H1 (cell line): ENCODE measurements around the gene SF3B1. TPM values are rescaled to one million over a fixed set of nuclear protein-coding genes. Genes with fewer than 3 reads are reported as not detected.
A peak's percentile ranks its signal among the peaks of the same experiment; 100 is the strongest.

Experiments used
- ASH2L ChIP-seq: fragments of 200-600, 300-600 bp; sonication (generic); IDR thresholded peaks from one replicate; pipeline ENCODE4 v1.7.1; 2017; ENCODE audit warnings: low read length
- BRCA1 ChIP-seq: IDR thresholded peaks from 2 replicates; pipeline ENCODE4 v1.6.1; 2012; ENCODE audit warnings: low read depth, low read length, improper control_type of control experiment
- CHD2 ChIP-seq: IDR thresholded peaks from 2 replicates; pipeline ENCODE4 v1.6.1; 2012; ENCODE audit warnings: low read length, improper control_type of control experiment
- EZH2 ChIP-seq: fragments of 200-600 bp; sonication (generic); IDR thresholded peaks from 2 replicates; pipeline ENCODE4 v1.7.1; 2012; ENCODE audit warnings: low read depth, mild to moderate bottlenecking, moderate library complexity, low read length, inconsistent platforms; ENCODE audit not compliant: severe bottlenecking
- GTF2F1 ChIP-seq: IDR thresholded peaks from 2 replicates; pipeline ENCODE4 v1.6.1; 2012; ENCODE audit warnings: low read depth, low read length, improper control_type of control experiment, borderline replicate concordance
- HDAC2 ChIP-seq, 2 experiments: fragments of 300-600 bp in 1 of 2; sonication (generic) in 1 of 2; IDR thresholded peaks; 2 replicates each; pipeline ENCODE4 v1.6.1; 2011 to 2012; ENCODE audit warnings: low read depth in 2 of 2, low read length in 2 of 2, mild to moderate bottlenecking in 2 of 2, moderate library complexity in 2 of 2, borderline replicate concordance in 1 of 2, inconsistent platforms in 1 of 2
- JUND ChIP-seq: IDR thresholded peaks from 2 replicates; pipeline ENCODE4 v1.6.1; 2011; ENCODE audit warnings: mild to moderate bottlenecking, improper control_type of control experiment, low read length
- PHF8 ChIP-seq: fragments of 200-600 bp; sonication (generic); conservative IDR thresholded peaks from 2 replicates; pipeline ENCODE4 v1.7.1; 2012; ENCODE audit warnings: low read depth, mild to moderate bottlenecking, inconsistent platforms, low read length, moderate library complexity
- POU5F1 ChIP-seq: IDR thresholded peaks from 2 replicates; pipeline ENCODE4 v1.6.1; 2011; ENCODE audit warnings: low read depth, mild to moderate bottlenecking, low read length, moderate library complexity
- RAD21 ChIP-seq, 2 experiments: IDR thresholded peaks in 1 of 2; conservative IDR thresholded peaks in 1 of 2; 2 replicates each; pipeline ENCODE4 v1.6.1; 2011; ENCODE audit warnings: low read depth in 2 of 2, low read length in 2 of 2, improper control_type of control experiment in 1 of 2, inconsistent platforms in 1 of 2, mild to moderate bottlenecking in 1 of 2, moderate library complexity in 1 of 2
- RFX5 ChIP-seq: IDR thresholded peaks from 2 replicates; pipeline ENCODE4 v1.6.1; 2011; ENCODE audit warnings: low read depth, low read length, improper control_type of control experiment, borderline replicate concordance
- RNF2 ChIP-seq: fragments of 200-900, 300-1000 bp; sonication (generic); IDR thresholded peaks from 2 replicates; pipeline ENCODE4 v1.7.1; 2016; ENCODE audit warnings: borderline replicate concordance, low read depth, mild to moderate bottlenecking, antibody characterized with exemption, low read length; ENCODE audit not compliant: poor library complexity, severe bottlenecking; ENCODE audit errors: missing control alignments
- RXRA ChIP-seq: IDR thresholded peaks from 2 replicates; pipeline ENCODE4 v1.6.1; 2011; ENCODE audit warnings: low read depth, mild to moderate bottlenecking, low read length, moderate library complexity; ENCODE audit not compliant: insufficient read depth
- SP2 ChIP-seq: IDR thresholded peaks from 2 replicates; pipeline ENCODE4 v1.6.1; 2012; ENCODE audit warnings: mild to moderate bottlenecking, low read length, inconsistent platforms
- SRF ChIP-seq: IDR thresholded peaks from 2 replicates; pipeline ENCODE4 v1.6.1; 2011; ENCODE audit warnings: mild to moderate bottlenecking, low read depth, low read length, moderate library complexity
- TBP ChIP-seq: IDR thresholded peaks from 2 replicates; pipeline ENCODE4 v1.6.1; 2011; ENCODE audit warnings: low read depth, low read length, improper control_type of control experiment
- TCF12 ChIP-seq: IDR thresholded peaks from 2 replicates; pipeline ENCODE4 v1.6.1; 2011; ENCODE audit warnings: low read depth, mild to moderate bottlenecking, low read length
- USF2 ChIP-seq: IDR thresholded peaks from 2 replicates; pipeline ENCODE4 v1.6.1; 2011; ENCODE audit warnings: low read length, improper control_type of control experiment
- polyA plus RNA-seq, 7 experiments: library from polyadenylated mRNA; depleted of rRNA in 3 of 7; stranded (reverse) in 5 of 7; unstranded in 2 of 7; fragments of >200 nt in 5 of 7; fragments of 200-250 nt in 2 of 7; gene quantifications; 1 replicate in 5 of 7; 2 replicates in 1 of 7; 4 replicates in 1 of 7; pipeline versions ENCODE4 v1.2.1 to v1.2.3, GENCODE V29; 2011 to 2013; ENCODE audit warnings: missing spikeins in 2 of 7, mixed read lengths in 2 of 7
- total RNA-seq: library from RNA; stranded (reverse); fragmentation: NEBNext Ultra II Directional; extraction: Animal tissue kit (Norgen Biotek cat#: 25700); gene quantifications from 2 replicates; pipeline ENCODE4 v1.2.1, GENCODE V29; 2021
- TF ChIP-seq, protein P1 (sequence below): IDR thresholded peaks from 2 replicates; pipeline ENCODE4 v1.6.1; 2012; ENCODE audit warnings: low read length, inconsistent platforms
- TF ChIP-seq, protein P2 (sequence below): IDR thresholded peaks from 2 replicates; pipeline ENCODE4 v1.6.1; 2012; ENCODE audit warnings: inconsistent platforms

SF3B1 gene
- total and polyA plus RNA-seq, 2 of the 8 experiments (the other 6 are each of a cell fraction or from before 2014, with no cell fraction given), result 320 to 403 TPM

DNA sequence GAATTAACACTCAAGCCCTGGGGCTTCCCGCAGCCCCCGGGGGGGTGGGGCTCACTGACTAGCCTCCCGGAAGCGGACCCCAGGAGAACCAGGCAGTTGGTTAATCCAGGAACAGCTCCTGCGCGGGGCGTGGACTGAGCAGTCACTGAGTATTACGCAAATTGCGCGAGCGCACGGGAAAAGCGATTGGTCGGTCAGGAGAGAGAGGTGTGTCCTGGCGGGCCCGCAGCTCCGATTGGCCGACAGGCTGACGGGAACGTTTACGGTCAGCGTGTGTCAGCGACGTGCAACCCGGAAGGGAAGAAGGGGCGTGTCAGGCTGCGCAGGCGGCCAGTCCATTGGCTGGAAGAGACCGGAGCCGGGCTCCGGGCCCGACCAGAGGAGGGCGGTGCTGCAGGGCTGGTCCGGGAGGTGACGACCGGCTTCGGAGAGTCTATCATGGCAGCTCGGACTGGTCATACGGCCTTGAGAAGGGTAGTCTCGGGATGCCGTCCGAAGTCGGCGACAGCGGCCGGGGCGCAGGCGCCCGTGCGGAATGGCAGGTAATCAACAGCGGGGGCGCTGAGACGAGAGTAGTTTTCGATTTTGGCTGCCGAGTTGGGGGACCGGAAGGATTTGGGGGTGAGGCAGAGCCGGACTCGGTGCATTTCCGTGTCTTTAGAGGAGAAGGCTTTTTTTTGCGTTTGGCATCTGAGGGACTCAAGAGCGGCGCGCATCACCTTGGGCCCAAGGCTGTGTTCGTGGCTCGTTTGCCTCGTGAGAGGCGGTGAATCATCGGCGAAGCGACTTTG is 18.5 kb upstream of the SF3B1 start, which contains the start of gene COQ10B (continued):
- TF ChIP-seq, protein P1, sequence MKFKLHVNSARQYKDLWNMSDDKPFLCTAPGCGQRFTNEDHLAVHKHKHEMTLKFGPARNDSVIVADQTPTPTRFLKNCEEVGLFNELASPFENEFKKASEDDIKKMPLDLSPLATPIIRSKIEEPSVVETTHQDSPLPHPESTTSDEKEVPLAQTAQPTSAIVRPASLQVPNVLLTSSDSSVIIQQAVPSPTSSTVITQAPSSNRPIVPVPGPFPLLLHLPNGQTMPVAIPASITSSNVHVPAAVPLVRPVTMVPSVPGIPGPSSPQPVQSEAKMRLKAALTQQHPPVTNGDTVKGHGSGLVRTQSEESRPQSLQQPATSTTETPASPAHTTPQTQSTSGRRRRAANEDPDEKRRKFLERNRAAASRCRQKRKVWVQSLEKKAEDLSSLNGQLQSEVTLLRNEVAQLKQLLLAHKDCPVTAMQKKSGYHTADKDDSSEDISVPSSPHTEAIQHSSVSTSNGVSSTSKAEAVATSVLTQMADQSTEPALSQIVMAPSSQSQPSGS, result no peak; the same call in 1 of the 2 replicates
- TF ChIP-seq EZH2, result no peak
- TF ChIP-seq TBP, result peak; percentile 72
- TF ChIP-seq JUND, result no peak; the same call in 1 of the 2 replicates
- peak; percentile 90 for TF ChIP-seq ASH2L
- TF ChIP-seq TCF12, result no peak
- no peak for TF ChIP-seq GTF2F1
- no peak for TF ChIP-seq POU5F1
- TF ChIP-seq SRF, result no peak
- no peak for TF ChIP-seq RXRA
- TF ChIP-seq RAD21 (IDR thresholded peaks at IDR 0.05 in 1 of 2, conservative IDR thresholded peaks at IDR 0.05 in 1 of 2; ENCODE audit: low read depth in 2 of 2, low read length in 2 of 2), result no peak
- no peak for TF ChIP-seq RNF2
- no peak for TF ChIP-seq SP2
- TF ChIP-seq, protein P2, sequence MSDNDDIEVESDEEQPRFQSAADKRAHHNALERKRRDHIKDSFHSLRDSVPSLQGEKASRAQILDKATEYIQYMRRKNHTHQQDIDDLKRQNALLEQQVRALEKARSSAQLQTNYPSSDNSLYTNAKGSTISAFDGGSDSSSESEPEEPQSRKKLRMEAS, result peak; percentile 28; the same call in 1 of the 2 replicates
- no peak for TF ChIP-seq BRCA1
- TF ChIP-seq RFX5, result 0 out of 2 replicates have a peak, but pooled peaks have one; percentile 17
- peak; percentile 78 for TF ChIP-seq PHF8
- TF ChIP-seq HDAC2 (IDR thresholded peaks at IDR 0.05; ENCODE audit: borderline replicate concordance in 1 of 2, low read depth in 2 of 2, low read length in 2 of 2), result peak; percentile 62 to 79; a peak in 1 of 4 replicates
- no peak for TF ChIP-seq USF2
- 0 out of 2 replicates have a peak, but pooled peaks have one; percentile 6 for TF ChIP-seq CHD2
